Skin of body (tissue), 2 donors: Measurements from ENCODE around the gene ZNF628. TPM values are rescaled to one million over a fixed set of nuclear protein-coding genes. Genes with fewer than 3 reads are reported as not detected.
"Not testable (repeated sequence)": the region's sequence is repeated elsewhere in the genome, so short reads cannot be mapped to it uniquely, and the experiment has no call there.

Experiments used
- DNase-seq: peaks from one replicate; lab custom pipeline; 2025; lab: John Stamatoyannopoulos, UW
- total RNA-seq: library from RNA; depleted of rRNA; stranded (reverse); fragments of >200 nt; gene quantifications from one replicate; pipeline ENCODE4 v1.2.3, GENCODE V29; 2014

The ZNF628 gene
- total RNA-seq, 1 donor from 2014 or later = 1.1 TPM

- no peak for DNase-seq
These were observed 19.4 kb downstream of the ZNF628 start for GRCh38 chr19:55495646-55496349.

DNA sequence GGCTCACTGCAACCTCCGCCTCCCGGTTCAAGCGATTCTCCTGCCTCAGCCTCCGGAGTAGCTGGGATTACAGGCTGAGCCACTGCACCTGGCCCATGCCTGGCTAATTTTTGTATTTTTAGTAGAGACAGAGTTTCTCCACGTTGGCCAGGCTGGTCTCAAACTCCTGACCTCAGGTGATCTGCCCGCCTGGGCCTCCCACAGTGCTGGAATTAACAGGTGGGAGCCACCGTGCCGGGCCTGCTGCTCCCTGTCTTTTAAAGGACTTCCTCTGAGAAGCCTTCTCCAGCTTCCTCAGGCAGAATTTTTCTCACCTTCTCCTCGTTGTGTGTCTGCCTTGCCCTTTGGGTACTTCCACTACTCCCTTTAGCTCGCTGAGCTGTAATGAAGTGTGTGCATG lies 20.4 kb downstream of the ZNF628 start:
- not testable (repeated sequence) for DNase-seq

DNA sequence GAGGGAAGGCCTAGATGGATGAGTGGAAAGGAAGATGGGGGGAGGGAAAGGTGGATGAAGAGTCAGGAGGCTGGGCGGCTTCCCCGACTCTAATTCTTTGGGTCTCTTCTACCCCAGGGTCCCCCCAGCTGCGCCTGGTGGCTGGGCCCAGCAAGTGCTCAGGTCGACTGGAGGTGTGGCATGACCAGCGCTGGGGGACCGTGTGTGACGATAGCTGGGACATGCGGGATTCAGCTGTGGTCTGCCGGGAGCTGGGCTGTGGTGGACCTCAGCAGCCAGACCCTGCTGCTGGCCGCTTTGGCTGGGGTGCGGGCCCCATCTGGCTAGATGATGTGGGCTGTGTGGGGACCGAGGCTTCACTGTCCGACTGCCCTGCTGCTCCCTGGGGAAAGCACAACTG lies 21.3 kb downstream of the ZNF628 start:
- DNase-seq = no peak

DNA sequence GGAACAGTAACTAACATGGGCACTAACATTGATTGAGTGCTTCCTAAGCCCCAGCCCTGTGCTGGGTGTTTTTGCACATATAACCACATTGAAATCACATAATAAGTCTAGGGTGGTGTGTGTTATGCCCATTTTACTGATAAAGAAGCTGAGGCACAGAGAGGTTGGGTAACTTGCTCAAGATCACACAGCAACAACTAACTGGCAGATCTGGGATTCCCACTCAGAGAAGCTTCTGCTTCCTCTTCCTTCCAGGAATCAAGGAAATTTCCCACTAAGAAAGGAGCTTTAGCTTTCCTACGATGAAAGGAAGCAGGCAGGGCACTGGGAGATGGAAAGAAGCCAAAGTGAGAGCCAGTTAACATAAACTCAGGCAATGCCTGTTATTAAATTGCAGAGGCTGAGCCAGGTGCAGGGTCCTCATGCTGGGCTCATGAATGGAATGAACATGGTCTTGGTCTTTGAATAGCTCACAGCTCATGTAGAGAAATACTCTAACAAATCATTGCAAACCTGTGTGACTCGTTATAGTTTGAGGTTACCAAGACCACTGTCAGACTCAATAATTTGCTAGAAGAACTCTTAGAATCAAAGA lies 21.9 kb downstream of the ZNF628 start:
- no peak for DNase-seq

DNA sequence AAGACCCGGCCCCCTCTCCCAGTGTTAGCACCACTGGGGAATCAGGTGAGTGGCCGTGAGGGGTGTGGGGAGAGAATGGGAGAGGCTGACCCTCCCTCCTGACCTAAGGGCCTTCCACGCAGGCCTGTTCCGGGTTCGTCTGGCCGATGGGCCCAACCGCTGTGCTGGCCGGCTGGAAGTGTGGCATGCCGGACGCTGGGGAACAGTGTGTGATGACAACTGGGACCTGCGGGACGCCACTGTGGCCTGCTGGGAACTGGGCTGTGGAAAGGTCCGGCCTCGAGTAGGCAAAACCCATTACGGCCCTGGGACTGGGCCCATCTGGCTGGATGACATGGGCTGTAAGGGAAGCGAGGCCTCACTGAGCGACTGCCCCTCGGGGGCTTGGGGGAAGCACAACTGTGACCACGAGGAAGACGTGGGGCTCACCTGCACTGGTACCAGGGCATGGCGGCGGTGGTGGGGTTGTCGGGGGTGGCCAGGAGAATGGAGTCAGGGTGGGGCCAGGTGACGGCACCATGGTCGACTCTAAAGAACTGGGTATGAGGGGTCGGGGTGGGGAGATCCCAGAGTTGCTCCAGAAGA lies 24.0 kb downstream of the ZNF628 start:
- no peak for DNase-seq

DNA sequence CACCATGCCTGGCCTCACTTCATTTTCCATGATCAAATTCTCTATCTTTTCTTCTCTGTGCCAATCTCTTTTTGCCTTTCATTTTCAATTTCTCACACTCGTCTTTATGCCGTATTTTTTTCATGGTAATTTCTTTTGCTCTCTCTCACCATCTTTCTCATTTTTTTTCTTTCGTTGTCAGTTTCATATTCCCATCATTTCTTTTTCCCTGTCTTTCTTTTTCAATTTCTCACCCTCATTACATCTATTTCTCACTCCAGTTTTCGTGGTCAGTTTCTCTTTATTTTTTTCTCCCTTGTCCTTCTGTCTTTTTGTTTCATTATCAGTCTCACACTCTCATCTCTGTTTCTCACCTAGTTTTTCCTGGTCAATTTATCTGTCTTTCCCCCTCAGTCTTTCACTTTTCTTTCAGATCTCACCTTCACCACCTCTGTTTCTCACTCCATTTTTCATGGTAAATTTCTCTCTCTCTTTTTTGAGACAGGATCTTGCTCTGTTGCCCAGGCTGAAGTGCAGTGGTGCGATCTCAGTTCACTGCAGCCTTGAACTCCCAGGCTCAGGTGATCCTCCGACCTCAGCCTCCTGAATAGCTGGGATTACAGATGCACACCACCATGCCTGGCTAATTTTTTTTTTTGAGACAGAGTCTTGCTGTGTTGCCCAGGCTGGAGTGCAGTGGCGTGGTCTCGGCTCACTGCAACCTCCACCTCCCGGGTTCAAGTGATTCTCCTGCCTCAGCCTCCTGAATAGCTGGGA lies 26.0 kb downstream of the ZNF628 start:
- DNase-seq = no peak

DNA sequence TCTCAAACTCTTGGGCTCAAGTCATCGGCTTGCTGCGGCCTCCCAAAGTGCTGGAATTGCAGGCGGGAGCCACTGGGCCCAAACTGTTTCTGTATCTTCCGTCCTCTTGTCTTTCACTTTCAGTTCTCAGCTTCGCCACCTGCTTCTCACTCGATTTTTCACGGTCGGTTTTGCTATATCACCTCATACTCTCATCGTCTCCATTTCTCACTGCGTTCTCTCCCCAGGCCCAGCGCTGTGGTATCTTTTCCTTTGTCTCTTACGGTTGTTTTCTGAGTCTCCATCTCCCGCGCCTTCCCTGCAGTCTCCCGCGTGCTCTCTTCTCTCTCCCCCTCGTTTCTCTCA lies 26.7 kb downstream of the ZNF628 start:
- no peak for DNase-seq

GRCh38 chr19:55503502-55504251 lies 27.3 kb downstream of the ZNF628 start:
- DNase-seq = peak; percentile 82

DNA sequence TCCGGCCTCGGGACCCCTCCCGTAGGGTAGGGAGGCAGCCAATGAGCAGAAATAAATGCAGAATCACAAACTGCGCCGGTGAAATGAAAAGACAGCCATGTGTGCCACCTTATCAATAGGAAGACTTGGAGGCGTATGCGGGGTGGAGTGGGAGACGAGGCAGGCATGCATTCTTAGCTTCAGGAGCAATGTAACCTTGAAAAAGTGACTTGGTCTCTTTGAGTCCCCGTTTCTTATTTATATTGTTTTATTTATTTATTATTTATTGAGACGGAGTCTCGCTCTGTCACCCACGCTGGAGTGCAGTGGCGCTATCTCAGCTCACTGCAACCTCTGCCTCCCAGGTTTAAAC lies 27.8 kb downstream of the ZNF628 start:
- no peak for DNase-seq

DNA sequence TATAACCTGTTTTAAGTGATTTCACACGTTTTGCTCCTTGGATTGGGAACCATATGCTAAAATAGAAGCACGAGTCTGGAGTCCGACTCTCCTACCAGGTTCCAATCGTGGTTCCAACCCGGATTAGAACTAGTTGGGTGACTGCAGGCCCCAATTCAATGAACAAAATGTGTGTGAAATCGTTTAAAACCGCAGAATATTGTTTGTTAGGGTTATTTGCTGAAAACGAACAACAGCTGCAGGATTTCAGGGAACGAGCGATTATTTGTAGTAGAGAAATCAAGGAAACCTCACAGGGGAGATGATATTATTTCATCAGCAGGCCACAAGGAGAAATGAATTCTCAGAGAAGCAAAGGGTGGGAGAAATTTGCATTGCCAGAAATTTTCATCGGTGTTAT lies 28.6 kb downstream of the ZNF628 start:
- no peak for DNase-seq

DNA sequence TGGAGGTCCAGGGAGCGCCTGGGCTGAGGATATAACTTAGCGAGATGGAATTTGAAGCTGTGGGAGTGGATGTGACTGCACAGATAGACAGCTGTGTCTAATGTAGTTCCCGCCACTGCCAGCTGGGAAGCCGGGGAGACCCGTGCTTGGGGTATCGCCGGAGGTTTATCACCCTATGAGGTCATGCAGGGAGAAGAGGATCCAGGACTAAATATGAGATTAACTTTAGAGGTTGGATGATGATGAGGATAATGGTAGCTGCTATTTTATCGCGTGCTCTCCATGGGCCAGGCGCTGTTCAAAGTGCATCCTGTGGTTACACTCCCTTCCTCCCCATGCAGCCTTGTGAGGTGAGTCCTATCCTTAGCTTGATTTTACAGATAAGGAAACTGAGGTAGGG lies 31.7 kb downstream of the ZNF628 start:
- no peak for DNase-seq

GRCh38 chr19:55516878-55517620 lies 40.6 kb downstream of the ZNF628 start:
- peak; percentile 87 for DNase-seq

DNA sequence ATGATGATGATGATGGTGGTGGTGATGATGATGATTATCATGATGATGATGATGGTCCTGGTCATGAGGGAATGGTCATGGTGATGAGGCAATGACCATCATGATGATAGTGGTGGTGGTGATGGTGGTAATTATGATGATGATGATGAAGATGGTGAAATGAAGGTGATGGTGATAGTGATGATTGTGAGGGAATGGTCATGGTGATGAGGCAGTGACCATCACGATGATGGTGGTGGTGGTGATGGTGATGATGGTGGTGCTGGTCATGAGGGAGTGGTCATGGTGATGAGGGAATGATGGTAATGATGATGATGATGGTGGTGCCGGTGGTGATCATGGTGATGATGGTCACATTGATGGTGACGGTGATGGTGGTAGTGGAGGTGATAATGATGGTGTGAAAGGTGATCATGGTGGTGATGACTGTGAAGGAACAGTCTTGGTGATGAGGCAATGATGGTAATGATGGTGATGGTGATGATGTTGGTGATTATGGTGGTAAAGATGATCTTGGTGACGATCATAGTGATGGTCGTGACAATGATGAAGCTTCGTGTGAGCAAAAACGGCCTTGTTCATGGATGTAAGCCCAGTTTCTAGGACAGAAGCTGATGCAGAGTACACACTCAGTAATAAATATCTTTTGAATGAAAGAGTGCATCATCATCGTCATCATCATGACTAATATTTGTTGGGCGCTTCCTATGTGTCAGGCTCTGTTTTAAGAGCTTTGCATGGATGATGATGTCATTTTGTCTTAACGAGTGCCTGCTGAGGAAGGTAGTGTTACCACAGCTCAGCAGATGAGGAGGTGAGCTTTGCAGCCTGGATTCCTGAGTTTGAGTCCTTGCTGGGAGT lies 43.3 kb downstream of the ZNF628 start:
- DNase-seq = no peak

DNA sequence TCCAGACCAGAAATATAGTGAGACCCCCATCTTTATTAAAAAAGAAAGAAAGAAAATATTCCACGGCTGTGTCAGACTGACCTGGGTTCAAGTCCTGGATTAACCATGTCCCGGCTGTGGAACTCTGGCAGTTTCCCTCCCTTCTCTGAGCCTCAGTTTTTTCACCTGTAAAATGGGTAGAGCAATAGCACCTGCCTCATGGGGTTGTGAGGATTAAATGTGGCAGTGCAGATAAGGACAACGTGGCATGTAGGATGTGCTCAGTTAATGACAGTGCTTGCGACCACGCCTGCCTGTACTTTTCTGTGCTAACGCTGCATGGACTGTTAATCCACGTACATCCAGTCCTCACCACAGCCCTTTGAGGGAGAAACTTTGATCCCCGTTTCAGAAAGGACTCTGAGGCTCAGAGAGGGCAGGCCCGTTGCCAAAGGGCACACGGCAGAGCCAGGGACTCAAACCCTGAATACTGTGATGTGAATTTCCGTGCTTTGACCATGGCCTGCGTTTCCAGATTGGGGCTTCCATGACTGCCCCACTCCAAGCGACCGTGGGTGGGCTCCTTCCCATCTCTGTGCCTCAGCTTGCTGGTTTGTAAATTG lies 44.4 kb downstream of the ZNF628 start:
- no peak for DNase-seq

DNA sequence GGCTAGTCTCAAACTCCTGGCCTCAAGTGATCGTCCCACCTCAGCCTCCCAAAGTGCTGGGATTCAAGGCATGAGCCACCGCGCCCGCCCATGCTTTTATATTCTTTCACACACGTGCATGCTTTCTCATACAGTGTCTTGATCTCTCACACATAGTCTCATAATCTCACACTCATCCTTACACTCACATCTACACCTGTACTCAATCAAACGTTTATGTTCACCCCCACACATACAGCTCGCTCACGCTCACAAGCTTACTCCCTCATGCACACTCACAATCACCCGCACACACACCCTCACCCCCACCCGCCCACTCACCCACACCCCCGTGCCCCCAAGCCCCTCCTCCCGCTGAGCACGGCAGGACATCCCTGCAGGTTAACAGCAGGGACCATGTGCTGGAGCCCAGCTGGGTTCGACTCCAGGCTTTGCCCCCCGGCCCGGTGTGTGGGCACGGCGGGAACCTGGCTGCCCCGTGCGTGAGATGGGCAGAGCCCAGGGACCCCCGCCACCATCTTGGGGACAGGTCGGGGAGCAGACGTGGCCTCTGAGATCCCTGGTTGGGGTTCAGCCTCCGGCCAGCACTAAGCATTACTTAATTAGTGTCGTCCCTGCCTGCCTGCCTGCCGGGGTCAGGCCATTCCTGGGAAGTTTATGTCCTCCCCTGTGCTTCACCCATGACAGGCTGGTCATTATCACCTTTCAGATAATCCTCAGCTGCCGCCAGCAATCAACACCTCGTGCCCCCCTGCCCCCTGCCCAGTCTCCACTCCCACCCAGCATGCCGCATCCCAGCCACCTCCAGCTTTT lies 49.1 kb downstream of the ZNF628 start:
- DNase-seq = no peak

DNA sequence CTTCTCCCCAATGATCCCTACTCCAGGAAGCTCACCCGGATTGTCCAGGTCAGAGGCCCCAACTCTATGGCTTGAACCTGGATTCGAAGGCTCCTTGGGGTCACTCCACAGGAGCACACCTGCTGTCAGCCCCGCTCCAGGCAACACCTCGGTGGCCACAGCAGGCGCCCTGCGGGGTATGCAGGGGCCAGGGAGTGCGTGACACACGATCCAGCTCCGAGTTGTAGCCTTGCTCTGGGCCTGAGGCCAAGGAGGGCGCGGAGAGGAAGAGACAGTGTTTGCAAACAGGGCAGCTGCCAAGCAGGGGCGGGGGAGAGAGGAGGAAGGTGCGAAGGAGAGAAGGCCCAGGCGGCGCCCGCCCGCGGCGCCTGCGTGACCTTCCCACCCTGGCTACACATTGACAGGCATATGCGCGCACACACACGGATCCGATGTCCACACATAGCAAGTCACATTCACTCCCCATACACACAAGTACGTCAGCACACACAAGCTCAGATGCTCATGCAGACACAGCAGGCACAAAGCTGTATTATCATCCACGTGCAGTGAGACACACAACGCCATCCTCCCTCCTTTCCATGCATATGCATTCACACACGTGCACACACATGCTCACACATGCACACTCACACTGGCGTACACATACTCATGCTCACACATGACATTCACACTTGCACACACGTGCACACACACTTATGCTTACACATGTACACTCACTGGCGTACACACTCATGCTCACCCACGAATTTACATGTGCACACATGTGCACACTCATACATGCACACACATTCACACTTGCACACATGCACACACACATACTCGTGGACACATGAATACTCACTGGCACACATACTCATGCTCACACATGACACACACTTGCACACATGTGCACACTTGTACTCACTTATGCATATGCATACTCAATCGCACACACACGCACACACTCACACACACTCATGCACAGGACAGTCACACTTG lies 50.1 kb downstream of the ZNF628 start:
- DNase-seq = no peak

GRCh38 chr19:55527197-55528029 lies 51.0 kb downstream of the ZNF628 start:
- no peak for DNase-seq
